Measurements from ENCODE around the gene ZFAND2A.

DNA sequence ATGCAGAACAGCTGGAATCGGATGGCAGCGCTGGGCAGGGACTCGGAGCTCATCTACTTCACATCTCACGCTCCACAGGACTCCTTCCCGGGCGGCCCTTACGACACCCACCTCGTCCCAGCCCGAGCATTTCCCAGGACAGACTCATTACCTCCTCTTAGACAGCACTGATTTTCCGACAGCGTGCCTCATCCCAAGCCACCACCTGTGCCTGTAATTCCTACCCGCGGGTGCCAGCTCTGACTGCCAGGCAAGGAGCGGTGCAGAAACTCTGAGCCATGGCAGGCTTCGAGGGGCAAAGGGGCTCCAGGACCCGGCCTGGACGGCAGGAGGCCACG is 46.5 kb downstream of the ZFAND2A start:
- TF ChIP-seq, protein P1, sequence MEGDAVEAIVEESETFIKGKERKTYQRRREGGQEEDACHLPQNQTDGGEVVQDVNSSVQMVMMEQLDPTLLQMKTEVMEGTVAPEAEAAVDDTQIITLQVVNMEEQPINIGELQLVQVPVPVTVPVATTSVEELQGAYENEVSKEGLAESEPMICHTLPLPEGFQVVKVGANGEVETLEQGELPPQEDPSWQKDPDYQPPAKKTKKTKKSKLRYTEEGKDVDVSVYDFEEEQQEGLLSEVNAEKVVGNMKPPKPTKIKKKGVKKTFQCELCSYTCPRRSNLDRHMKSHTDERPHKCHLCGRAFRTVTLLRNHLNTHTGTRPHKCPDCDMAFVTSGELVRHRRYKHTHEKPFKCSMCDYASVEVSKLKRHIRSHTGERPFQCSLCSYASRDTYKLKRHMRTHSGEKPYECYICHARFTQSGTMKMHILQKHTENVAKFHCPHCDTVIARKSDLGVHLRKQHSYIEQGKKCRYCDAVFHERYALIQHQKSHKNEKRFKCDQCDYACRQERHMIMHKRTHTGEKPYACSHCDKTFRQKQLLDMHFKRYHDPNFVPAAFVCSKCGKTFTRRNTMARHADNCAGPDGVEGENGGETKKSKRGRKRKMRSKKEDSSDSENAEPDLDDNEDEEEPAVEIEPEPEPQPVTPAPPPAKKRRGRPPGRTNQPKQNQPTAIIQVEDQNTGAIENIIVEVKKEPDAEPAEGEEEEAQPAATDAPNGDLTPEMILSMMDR (IDR thresholded peaks at IDR 0.05), result no peak
- TF ChIP-seq POLR2AphosphoS5 (IDR thresholded peaks at IDR 0.05) (no peak), POLR2A (IDR thresholded peaks at IDR 0.05) (no peak)
